B cell (primary cell): ENCODE results near the gene ARHGAP15. TPM values are rescaled to one million over a fixed set of nuclear protein-coding genes. Genes with fewer than 3 reads are reported as not detected.

Experiments
- ATAC-seq: fragments of 200-7000 bp; cut with Tn5 transposase; one replicate; pipeline ENCODE4 v1.10.0; 2021; ENCODE audit warnings: low read depth, mild to moderate bottlenecking, moderate number of reproducible peaks, moderate library complexity
- CTCF ChIA-PET: fragments of 350-600 bp; sonication (Branson Sonifier 250); formaldehyde crosslinking; loops from one replicate; lab custom pipeline; 2021; ENCODE audit warnings: antibody characterized with exemption, inconsistent platforms; lab: Charles Lee
- POLR2A ChIA-PET: fragments of 350-600 bp; sonication (Branson Sonifier 250); formaldehyde crosslinking; loops from one replicate; lab custom pipeline; 2021; ENCODE audit warnings: antibody characterized with exemption; lab: Charles Lee
- DNase-seq: peaks from one replicate; pipeline ENCODE4 v3.0.0; 2013
- H2AFZ ChIP-seq: 2 replicates; pipeline ENCODE4 v1.6.1; 2012; ENCODE audit warnings: mild to moderate bottlenecking, low read depth, low read length; ENCODE audit not compliant: insufficient read depth, poor library complexity, severe bottlenecking
- H3K27ac ChIP-seq, 2 donors: 1 replicate in 1 of 2; 2 replicates in 1 of 2; pipeline ENCODE4 v1.5.1; 2012 to 2013; ENCODE audit warnings: low read length in 2 of 2, mild to moderate bottlenecking in 2 of 2, moderate library complexity in 1 of 2
- H3K27me3 ChIP-seq, 4 experiments: fragments of 200-600 bp in 1 of 4; sonication (generic) in 1 of 4; replicated peaks in 1 of 4; 1 replicate in 2 of 4; 2 replicates in 2 of 4; pipeline versions ENCODE4 v1.6.1 to v1.7.0; 2013 to 2016; ENCODE audit warnings: low read length in 3 of 4, mild to moderate bottlenecking in 2 of 4, mixed read lengths in 1 of 4, moderate library complexity in 1 of 4; ENCODE audit not compliant: insufficient read depth in 4 of 4, control insufficient read depth in 3 of 4; ENCODE audit errors: control extremely low read depth in 1 of 4
- H3K36me3 ChIP-seq, 2 experiments: replicated peaks in 1 of 2; 1 replicate in 1 of 2; 2 replicates in 1 of 2; pipeline versions ENCODE4 v1.6.1 to v1.7.1; 2013; ENCODE audit warnings: low read length in 1 of 2; ENCODE audit not compliant: insufficient read depth in 2 of 2, control insufficient read depth in 1 of 2; ENCODE audit errors: control extremely low read depth in 1 of 2, extremely low read depth in 1 of 2
- H3K4me1 ChIP-seq, 2 donors: fragments of 200-600 bp in 1 of 2; sonication (generic) in 1 of 2; 1 replicate in 1 of 2; 2 replicates in 1 of 2; pipeline versions ENCODE4 v1.5.1 to v1.6.1; 2013 to 2017; ENCODE audit warnings: low read length in 2 of 2; ENCODE audit not compliant: control insufficient read depth in 2 of 2, insufficient read depth in 2 of 2
- H3K4me2 ChIP-seq: replicated peaks from 2 replicates; pipeline ENCODE3; 2012; ENCODE audit warnings: mild to moderate bottlenecking, low read depth, low read length; ENCODE audit not compliant: poor library complexity, severe bottlenecking
- H3K4me3 ChIP-seq, 5 experiments: fragments of 200-600 bp in 1 of 5; sonication (generic) in 1 of 5; 1 replicate in 3 of 5; 2 replicates in 2 of 5; pipeline versions ENCODE4 v1.5.1 to v1.7.0; 2011 to 2016; ENCODE audit warnings: low read length in 4 of 5, mild to moderate bottlenecking in 4 of 5, low read depth in 2 of 5, control low read depth in 1 of 5, moderate library complexity in 1 of 5; ENCODE audit not compliant: insufficient read depth in 1 of 5; ENCODE audit errors: control extremely low read depth in 1 of 5, extremely low read depth in 1 of 5
- H3K79me2 ChIP-seq: fragments of 200-600 bp; sonication (generic); one replicate; pipeline ENCODE4 v1.6.0; 2016; ENCODE audit warnings: low read length; ENCODE audit not compliant: control insufficient read depth, insufficient read depth
- H3K9ac ChIP-seq: fragments of 200-600 bp; sonication (generic); 2 replicates; pipeline ENCODE4 v1.6.1; 2017; ENCODE audit warnings: mild to moderate bottlenecking, low read length, moderate library complexity
- H3K9me3 ChIP-seq, 3 donors: one replicate each; pipeline versions ENCODE4 v1.6.1 to v1.7.1; 2013; ENCODE audit warnings: low read length in 2 of 3; ENCODE audit not compliant: control insufficient read depth in 2 of 3, insufficient read depth in 1 of 3; ENCODE audit errors: control extremely low read depth in 1 of 3
- H4K20me1 ChIP-seq: 2 replicates; pipeline ENCODE4 v1.6.0; 2012; ENCODE audit warnings: mild to moderate bottlenecking, low read length; ENCODE audit not compliant: insufficient read depth, control insufficient read depth, poor library complexity, severe bottlenecking
- H3K27ac Mint-ChIP-seq: one replicate; pipeline ENCODE4 v1.8.0; 2021; ENCODE audit warnings: mixed read lengths
- H3K27me3 Mint-ChIP-seq: one replicate; pipeline ENCODE4 v1.8.0; 2021; ENCODE audit warnings: mixed read lengths
- H3K4me1 Mint-ChIP-seq: one replicate; pipeline ENCODE4 v1.8.0; 2021; ENCODE audit warnings: mixed read lengths
- H3K4me3 Mint-ChIP-seq: one replicate; pipeline ENCODE4 v1.8.0; 2021; ENCODE audit warnings: mixed read lengths
- H3K9me3 Mint-ChIP-seq: one replicate; pipeline ENCODE4 v1.8.0; 2022; ENCODE audit warnings: mixed read lengths; ENCODE audit not compliant: insufficient read depth
- CTCF ChIP-seq: fragments of 200-600 bp; IDR thresholded peaks from one replicate; pipeline ENCODE4 v1.8.0; 2022; ENCODE audit warnings: antibody characterized with exemption, mild to moderate bottlenecking
- EZH2 ChIP-seq: IDR thresholded peaks from 2 replicates; pipeline ENCODE4 v1.6.1; 2012; ENCODE audit warnings: borderline replicate concordance, low read depth, mild to moderate bottlenecking, moderate library complexity, low read length; ENCODE audit not compliant: insufficient read depth, poor library complexity, severe bottlenecking
- WGBS: methylation state at CpG from one replicate; pipeline ENCODE4 v1.1.5; 2013; ENCODE audit warnings: missing lambda C conversion rate; ENCODE audit not compliant: insufficient coverage; 5-methylcytosine and 5-hydroxymethylcytosine counted together
- intact Hi-C: fragments of 100-400 bp; cut with micrococcal nuclease; formaldehyde crosslinking; loops from one replicate; pipeline ENCODE4 v1.10.0; 2022
- polyA plus RNA-seq: library from polyadenylated mRNA; depleted of rRNA; stranded (reverse); fragments of >200 nt; gene quantifications from 2 replicates; pipeline ENCODE4 v1.2.3, GENCODE V29; 2012
- total RNA-seq, 2 donors: library from RNA; stranded (reverse); fragments of 120-200 nt in 1 of 2; gene quantifications; 1 replicate in 1 of 2; 2 replicates in 1 of 2; pipeline versions ENCODE4 v1.2.3 to v1.2.4, GENCODE V29; 2013 to 2022

The ARHGAP15 gene
- total and polyA plus RNA-seq, 2 donors (not counting 1 experiment from before 2014, with no cell fraction given), result 58.6 to 187 TPM

GRCh38 chr2:143382573-143382972 is 253.4 kb downstream of the ARHGAP15 start:
- intact Hi-C loops, result no loop called here
- Histone ChIP-seq H3K79me2 (peaks cover 12% of the 10 kb centered on the region), H3K4me2 (no peak overlapping the region), H2AFZ (no peak overlapping the region), H3K36me3 (peaks cover 1 to 12% of the 10 kb centered on the region in 2 experiments), H3K27me3 (no peaks in the 10 kb centered on the region), H3K4me3 (no peak overlapping the region), H3K4me1 (no peaks in the 10 kb centered on the region), H4K20me1 (peaks cover 4% of the 10 kb centered on the region), H3K9me3 (no peaks in the 10 kb centered on the region), H3K27ac (no peak overlapping the region), H3K9ac (no peak overlapping the region)
- no peak overlapping the region for H3K27ac Mint-ChIP-seq
- H3K4me3 Mint-ChIP-seq, result no peak overlapping the region
- no peaks in the 10 kb centered on the region for H3K9me3 Mint-ChIP-seq
- CTCF ChIA-PET, result no interaction called here
- 100% methylated on average over 6 of the region's 8 CpGs for WGBS
- no peak for DNase-seq
- H3K4me1 Mint-ChIP-seq, result peaks cover 7% of the 10 kb centered on the region
- ATAC-seq, result no peak
- H3K27me3 Mint-ChIP-seq, result no peaks in the 10 kb centered on the region
- no peak for TF ChIP-seq EZH2
- no peak for TF ChIP-seq CTCF
- POLR2A ChIA-PET, result no interaction called here

GRCh38 chr2:143383016-143383415 is 253.8 kb downstream of the ARHGAP15 start:
- intact Hi-C loops, result no loop called here
- CTCF ChIA-PET, result no interaction called here
- POLR2A ChIA-PET, result no interaction called here

More at GRCh38 chr2:143383016-143383415, 253.8 kb downstream of the ARHGAP15 start:
- no peak overlapping the region for H3K4me3 ChIP-seq
- Mint-ChIP-seq H3K4me3 (no peak overlapping the region), H3K27me3 (no peaks in the 10 kb centered on the region), H3K9me3 (no peaks in the 10 kb centered on the region), H3K4me1 (peaks cover 7% of the 10 kb centered on the region), H3K27ac (no peak overlapping the region)
- no peaks in the 10 kb centered on the region for H3K4me1 ChIP-seq
- no peaks in the 10 kb centered on the region for H3K27me3 ChIP-seq
- H2AFZ ChIP-seq, result no peak overlapping the region
- H4K20me1 ChIP-seq, result peaks cover 4% of the 10 kb centered on the region
- H3K79me2 ChIP-seq, result peaks cover 14% of the 10 kb centered on the region
- no peak for TF ChIP-seq CTCF
- TF ChIP-seq EZH2, result no peak
- DNase-seq (no peak), ATAC-seq (no peak)
- WGBS, result no CpG with 5 or more reads among the region's 2 CpGs
- H3K9me3 ChIP-seq, result no peaks in the 10 kb centered on the region
- no peak overlapping the region for H3K9ac ChIP-seq
- H3K27ac ChIP-seq, result no peak overlapping the region
- H3K4me2 ChIP-seq, result no peak overlapping the region
- peaks cover 1 to 12% of the 10 kb centered on the region in 2 experiments for H3K36me3 ChIP-seq
